A549 (cell line): ENCODE data around the gene ITM2C. TPM values are rescaled to one million over a fixed set of nuclear protein-coding genes. Genes with fewer than 3 reads are reported as not detected.

Experiments
- ATAC-seq, 2 experiments: fragments of 200-7000 bp in 1 of 2; fragments of >200 bp in 1 of 2; cut with Nextera tagmentation in 1 of 2; cut with Tn5 transposase in 1 of 2; 3 replicates each; pipeline versions ENCODE4 v1.8.0 to v1.9.1; 2018 to 2020; ENCODE audit warnings: mild to moderate bottlenecking in 1 of 2, moderate library complexity in 1 of 2
- CTCF ChIA-PET: fragments of 300-600 bp; sonication (Branson Sonifier 250); formaldehyde crosslinking; extraction: SDS; loops from one replicate; lab custom pipeline; 2021; ENCODE audit warnings: antibody characterized with exemption, inconsistent platforms; lab: Yijun Ruan, JAX
- POLR2A ChIA-PET: fragments of 350-600 bp; formaldehyde crosslinking; extraction: SDS; loops from one replicate; lab custom pipeline; 2021; ENCODE audit warnings: antibody characterized with exemption, inconsistent platforms; lab: Yijun Ruan, JAX
- DNase-seq, 2 experiments: peaks; one replicate each; pipeline versions ENCODE4 v3.0.0 to v3.0.0-alpha.2; 2011 to 2016; ENCODE audit warnings: low read depth in 1 of 2, low spot score in 1 of 2
- FAIRE-seq: peaks from 2 replicates; lab custom pipeline; 2011; peaks lifted over from hg19 to GRCh38; lab: Jason Lieb, UNC
- H3K27ac ChIP-seq, 2 experiments: fragments of >200 bp; sonication (Bioruptor Twin); formaldehyde crosslinking; 3 replicates each; pipeline ENCODE4 v1.5.1; 2016 to 2017
- H3K4me1 ChIP-seq: fragments of >200 bp; sonication (Bioruptor Twin); formaldehyde crosslinking; 3 replicates; pipeline ENCODE4 v1.6.1; 2016
- H3K4me2 ChIP-seq: fragments of >200 bp; sonication (Bioruptor Twin); formaldehyde crosslinking; 3 replicates; pipeline ENCODE4 v1.6.1; 2016
- H3K4me3 ChIP-seq: fragments of >200 bp; sonication (Bioruptor Twin); formaldehyde crosslinking; 3 replicates; pipeline ENCODE4 v1.5.1; 2016
- H3K9me3 ChIP-seq: fragments of >200 bp; sonication (Bioruptor Twin); formaldehyde crosslinking; 3 replicates; pipeline ENCODE4 v1.6.1; 2016
- BHLHE40 ChIP-seq: IDR thresholded peaks from 2 replicates; pipeline ENCODE4 v1.6.1; 2012; ENCODE audit warnings: low read depth, low read length, inconsistent platforms
- CEBPB ChIP-seq, 2 experiments: fragments of >200 bp in 1 of 2; sonication (Bioruptor Twin) in 1 of 2; formaldehyde crosslinking in 1 of 2; IDR thresholded peaks; 2 replicates each; pipeline ENCODE4 v1.6.1; 2012 to 2016
- FOSB ChIP-seq: fragments of 250-450 bp; sonication (Bioruptor Pico); IDR thresholded peaks from 2 replicates; pipeline ENCODE4 v1.5.0; 2020; ENCODE audit warnings: mild to moderate bottlenecking, moderate library complexity
- HOXA7 ChIP-seq: fragments of 250-450 bp; sonication (Bioruptor Pico); IDR thresholded peaks from 2 replicates; pipeline ENCODE4 v1.5.0; 2020; ENCODE audit warnings: mild to moderate bottlenecking, moderate library complexity
- HOXB13 ChIP-seq: fragments of 250-450 bp; sonication (Bioruptor Pico); IDR thresholded peaks from 2 replicates; pipeline ENCODE4 v1.5.0; 2020; ENCODE audit warnings: low read depth, mild to moderate bottlenecking, moderate library complexity
- KDM5A ChIP-seq: fragments of 200-600 bp; sonication (generic); IDR thresholded peaks from 2 replicates; pipeline ENCODE4 v1.6.1; 2016; ENCODE audit warnings: antibody characterized with exemption, mild to moderate bottlenecking
- MAFK ChIP-seq: fragments of 450-650 bp; IDR thresholded peaks from 2 replicates; pipeline ENCODE4 v1.6.1; 2014; ENCODE audit not compliant: partially characterized antibody
- NFE2L2 ChIP-seq: fragments of 150-350 bp; conservative IDR thresholded peaks from 2 replicates; pipeline ENCODE4 v1.6.1; 2014; ENCODE audit warnings: low read length
- NPAS2 ChIP-seq: fragments of 250-450 bp; sonication (Bioruptor Pico); IDR thresholded peaks from 2 replicates; pipeline ENCODE4 v1.8.0; 2022; ENCODE audit warnings: mild to moderate bottlenecking, moderate library complexity, borderline replicate concordance
- PHF8 ChIP-seq: fragments of 200-600 bp; sonication (generic); IDR thresholded peaks from 2 replicates; pipeline ENCODE4 v1.6.1; 2016; ENCODE audit warnings: low read depth, mild to moderate bottlenecking, antibody characterized with exemption, moderate library complexity, borderline replicate concordance
- POLR2A ChIP-seq: IDR thresholded peaks from 2 replicates; pipeline ENCODE4 v1.6.1; 2012; ENCODE audit warnings: mild to moderate bottlenecking, low read length
- SMC3 ChIP-seq: fragments of >200 bp; sonication (Bioruptor Twin); formaldehyde crosslinking; IDR thresholded peaks from 3 replicates; pipeline ENCODE4 v1.6.1; 2018; ENCODE audit warnings: inconsistent platforms
- ZC3H11A ChIP-seq: fragments of 450-650 bp; IDR thresholded peaks from 2 replicates; pipeline ENCODE4 v1.6.1; 2014; ENCODE audit warnings: antibody characterized with exemption, mild to moderate bottlenecking
- WGBS: methylation state at CpG from one replicate; pipeline ENCODE4 v1.1.6; 2017; ENCODE audit errors: missing lambda C conversion rate; 5-methylcytosine and 5-hydroxymethylcytosine counted together
- polyA plus RNA-seq, 4 experiments: library from polyadenylated mRNA; depleted of rRNA in 3 of 4; stranded (reverse); fragments of >200 nt; fragmentation: RNase III in 1 of 4; extraction: RNeasy Plus Mini Kit Qiagen cat#74134 plus additional on column Dnase treatment in 1 of 4; gene quantifications; 2 replicates in 3 of 4; 3 replicates in 1 of 4; pipeline ENCODE4 v1.2.3, GENCODE V29; 2011 to 2017
- TF ChIP-seq, protein P1 (sequence below): fragments of >200 bp; sonication (Bioruptor Twin); formaldehyde crosslinking; IDR thresholded peaks from 2 replicates; pipeline ENCODE4 v1.6.1; 2016
- TF ChIP-seq, protein P2 (sequence below): fragments of 250-450 bp; sonication (Bioruptor Pico); IDR thresholded peaks from 2 replicates; pipeline ENCODE4 v1.5.0; 2020; ENCODE audit warnings: low read depth, mild to moderate bottlenecking, moderate library complexity
- TF ChIP-seq, protein P3 (sequence below): fragments of >200 bp; sonication (Bioruptor Twin); formaldehyde crosslinking; IDR thresholded peaks from 3 replicates; pipeline ENCODE4 v1.5.1; 2016
- TF ChIP-seq, protein P4 (sequence below): IDR thresholded peaks from 2 replicates; pipeline ENCODE4 v1.6.1; 2012

ITM2C gene
- polyA plus RNA-seq, 2 of the 4 experiments (the other 2 are of a cell fraction) = 84.0 to 88.1 TPM

DNA sequence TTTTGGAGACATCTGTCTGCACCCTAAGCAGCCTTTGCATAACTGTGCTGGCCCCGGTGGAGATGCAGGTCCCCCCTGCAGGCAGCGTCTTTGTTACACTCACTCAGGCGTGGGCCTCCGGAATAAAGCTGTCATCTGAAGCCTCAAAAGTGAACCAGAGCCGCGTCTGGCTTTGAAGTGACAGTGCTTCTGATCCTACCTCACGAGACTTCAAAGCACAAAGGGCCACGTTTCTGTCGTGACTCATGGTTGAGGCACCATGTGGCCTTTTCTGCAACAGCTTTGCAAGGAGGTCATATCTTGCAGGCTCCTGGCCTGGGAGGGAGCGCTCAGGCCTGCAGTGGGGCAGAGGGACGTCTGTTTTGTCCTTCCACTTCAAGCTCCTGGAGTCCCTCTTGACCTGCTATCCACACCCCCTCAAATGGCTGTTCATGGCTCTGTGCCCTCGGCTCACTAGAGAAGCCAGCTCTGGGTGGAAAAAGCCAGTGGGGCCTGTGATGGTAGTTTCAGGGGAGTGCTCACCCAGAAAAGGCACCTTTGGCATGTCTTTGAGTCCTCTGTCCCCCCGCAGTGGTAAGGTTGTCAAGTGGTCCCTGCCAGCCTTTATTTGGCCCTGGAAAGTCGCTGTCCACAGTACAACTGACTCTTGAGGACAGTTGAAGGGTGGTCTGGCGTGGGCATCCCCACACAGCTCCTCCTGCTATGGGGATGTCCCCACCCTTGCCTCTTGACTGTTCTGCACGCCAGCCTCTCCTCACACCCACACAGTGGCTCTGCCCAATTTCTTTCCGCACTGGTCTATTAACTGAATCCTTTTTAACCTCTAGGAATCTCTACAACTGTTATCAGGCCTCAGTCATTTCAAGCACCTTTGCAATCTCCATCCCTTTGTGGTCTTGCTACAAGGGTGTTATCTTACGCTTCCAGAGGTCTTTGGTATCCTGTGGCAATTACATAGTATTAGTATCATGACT lies 41.0 kb downstream of the ITM2C start:
- no peak for DNase-seq
- ChIA-PET POLR2A (no interaction called here), CTCF (interaction anchor here (1.1 to 4.2 kb wide), 4 partner anchors 9 to 845 kb away, joined by 3 to 34 read pairs (median 7); no protein-coding TSS in a partner anchor)

DNA sequence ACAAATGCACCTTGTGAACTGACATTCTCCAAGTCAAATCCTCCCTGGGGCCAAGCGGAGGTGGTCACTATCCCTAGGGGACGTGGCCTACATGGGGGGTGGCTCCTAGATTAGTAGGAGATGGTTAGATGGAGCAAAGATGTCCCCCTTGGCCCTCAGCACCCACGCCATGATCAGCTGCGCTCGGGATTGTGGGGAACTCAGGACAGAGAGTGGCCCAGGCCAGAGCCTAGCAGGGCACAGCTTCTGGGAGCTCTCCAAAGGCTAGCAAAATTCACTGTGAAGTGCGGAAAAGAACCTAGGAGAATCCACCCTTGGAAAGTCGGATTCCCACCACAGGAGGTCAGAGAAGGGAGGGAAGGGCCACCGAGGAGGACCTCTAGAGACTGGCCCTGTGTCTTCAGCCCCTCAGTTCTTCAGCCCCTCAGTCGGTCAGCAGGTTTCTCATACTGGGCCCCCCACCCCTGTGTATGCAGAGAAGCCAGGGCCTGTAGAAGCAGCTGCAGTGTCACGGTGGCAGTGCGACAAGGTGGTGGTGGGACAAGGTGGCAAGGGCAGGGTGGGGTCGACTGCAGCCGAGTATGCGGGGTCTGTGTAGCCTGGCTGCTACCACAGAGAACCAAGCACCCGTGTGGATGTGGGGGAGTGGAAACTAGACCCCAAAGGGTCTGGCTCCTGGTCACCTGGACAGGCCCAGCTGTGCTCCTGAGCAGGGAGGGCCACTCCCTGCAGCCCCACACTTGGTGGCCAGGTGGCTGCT lies 41.9 kb downstream of the ITM2C start:
- FAIRE-seq = no peak

More for the DNA sequence above, 41.0 kb downstream of the ITM2C start:
- no peak for FAIRE-seq
- H3K27ac ChIP-seq = no peak overlapping the region
- no peaks in the 10 kb centered on the region for H3K9me3 ChIP-seq
- no peak overlapping the region for H3K4me2 ChIP-seq
- TF ChIP-seq KDM5A (no peak), POLR2A (no peak), NPAS2 (CRISPR knock-in tag) (no peak)
- TF ChIP-seq, protein P1, sequence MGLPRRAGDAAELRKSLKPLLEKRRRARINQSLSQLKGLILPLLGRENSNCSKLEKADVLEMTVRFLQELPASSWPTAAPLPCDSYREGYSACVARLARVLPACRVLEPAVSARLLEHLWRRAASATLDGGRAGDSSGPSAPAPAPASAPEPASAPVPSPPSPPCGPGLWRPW = no peak
- TF ChIP-seq, protein P2, sequence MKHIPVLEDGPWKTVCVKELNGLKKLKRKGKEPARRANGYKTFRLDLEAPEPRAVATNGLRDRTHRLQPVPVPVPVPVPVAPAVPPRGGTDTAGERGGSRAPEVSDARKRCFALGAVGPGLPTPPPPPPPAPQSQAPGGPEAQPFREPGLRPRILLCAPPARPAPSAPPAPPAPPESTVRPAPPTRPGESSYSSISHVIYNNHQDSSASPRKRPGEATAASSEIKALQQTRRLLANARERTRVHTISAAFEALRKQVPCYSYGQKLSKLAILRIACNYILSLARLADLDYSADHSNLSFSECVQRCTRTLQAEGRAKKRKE (CRISPR knock-in tag) = no peak
- TF ChIP-seq, all 56 proteins: peak for 0
- Histone ChIP-seq H3K4me1 (peaks cover 12% of the 10 kb centered on the region), H3K4me3 (no peak overlapping the region)
- ATAC-seq = no peak
- 66% methylated on average over 17 of the region's 18 CpGs for WGBS

More for the DNA sequence above, 41.9 kb downstream of the ITM2C start:
- Histone ChIP-seq H3K4me1 (peaks cover 12% of the 10 kb centered on the region), H3K27ac (no peak overlapping the region), H3K4me2 (no peak overlapping the region), H3K9me3 (no peaks in the 10 kb centered on the region), H3K4me3 (no peak overlapping the region)
- DNase-seq = no peak
- POLR2A ChIA-PET = no interaction called here
- TF ChIP-seq ZC3H11A (no peak), FOSB (CRISPR knock-in tag) (no peak), SMC3 (no peak), NFE2L2 (no peak), POLR2A (no peak), PHF8 (no peak), HOXB13 (no peak), MAFK (no peak), CEBPB (IDR thresholded peaks at IDR 0.05) (no peak), BHLHE40 (no peak), HOXA7 (CRISPR knock-in tag) (no peak)
- TF ChIP-seq, protein P3, sequence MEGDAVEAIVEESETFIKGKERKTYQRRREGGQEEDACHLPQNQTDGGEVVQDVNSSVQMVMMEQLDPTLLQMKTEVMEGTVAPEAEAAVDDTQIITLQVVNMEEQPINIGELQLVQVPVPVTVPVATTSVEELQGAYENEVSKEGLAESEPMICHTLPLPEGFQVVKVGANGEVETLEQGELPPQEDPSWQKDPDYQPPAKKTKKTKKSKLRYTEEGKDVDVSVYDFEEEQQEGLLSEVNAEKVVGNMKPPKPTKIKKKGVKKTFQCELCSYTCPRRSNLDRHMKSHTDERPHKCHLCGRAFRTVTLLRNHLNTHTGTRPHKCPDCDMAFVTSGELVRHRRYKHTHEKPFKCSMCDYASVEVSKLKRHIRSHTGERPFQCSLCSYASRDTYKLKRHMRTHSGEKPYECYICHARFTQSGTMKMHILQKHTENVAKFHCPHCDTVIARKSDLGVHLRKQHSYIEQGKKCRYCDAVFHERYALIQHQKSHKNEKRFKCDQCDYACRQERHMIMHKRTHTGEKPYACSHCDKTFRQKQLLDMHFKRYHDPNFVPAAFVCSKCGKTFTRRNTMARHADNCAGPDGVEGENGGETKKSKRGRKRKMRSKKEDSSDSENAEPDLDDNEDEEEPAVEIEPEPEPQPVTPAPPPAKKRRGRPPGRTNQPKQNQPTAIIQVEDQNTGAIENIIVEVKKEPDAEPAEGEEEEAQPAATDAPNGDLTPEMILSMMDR = no peak
- TF ChIP-seq, protein P4, sequence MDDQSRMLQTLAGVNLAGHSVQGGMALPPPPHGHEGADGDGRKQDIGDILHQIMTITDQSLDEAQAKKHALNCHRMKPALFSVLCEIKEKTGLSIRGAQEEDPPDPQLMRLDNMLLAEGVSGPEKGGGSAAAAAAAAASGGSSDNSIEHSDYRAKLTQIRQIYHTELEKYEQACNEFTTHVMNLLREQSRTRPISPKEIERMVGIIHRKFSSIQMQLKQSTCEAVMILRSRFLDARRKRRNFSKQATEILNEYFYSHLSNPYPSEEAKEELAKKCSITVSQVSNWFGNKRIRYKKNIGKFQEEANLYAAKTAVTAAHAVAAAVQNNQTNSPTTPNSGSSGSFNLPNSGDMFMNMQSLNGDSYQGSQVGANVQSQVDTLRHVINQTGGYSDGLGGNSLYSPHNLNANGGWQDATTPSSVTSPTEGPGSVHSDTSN = no peak
- 86% methylated on average over 13 of the region's 15 CpGs for WGBS
- ATAC-seq = no peak
- CTCF ChIA-PET = interaction anchor here (1.1 to 4.2 kb wide), 4 partner anchors 10 to 846 kb away, joined by 3 to 34 read pairs (median 7); no protein-coding TSS in a partner anchor
